ENCODE data around the gene FBXO30.

GRCh38 chr6:145744619-145745018, 70.0 kb downstream of the FBXO30 start:
- no peak for TF ChIP-seq CTCF (IDR thresholded peaks at IDR 0.05 in 4 of 5, conservative IDR thresholded peaks at IDR 0.05 in 1 of 5)
- TF ChIP-seq POLR2A (IDR thresholded peaks at IDR 0.05): no peak
